Stimulated activated CD4-positive, alpha-beta T cell treated with anti-CD3 and anti-CD28 coated beads, Interleukin-15, amount 100 ng/mL, for 48 hours (primary cell): ENCODE measurements around the gene F8.
A peak's percentile ranks its signal among the peaks of the same experiment; 100 is the strongest.
"Not testable (repeated sequence)": the region's sequence is repeated elsewhere in the genome, so short reads cannot be mapped to it uniquely, and the experiment has no call there.

Experiments
- DNase-seq, 2 donors: peaks; one replicate each; pipeline ENCODE4 v3.0.0-alpha.2; 2020; ENCODE audit warnings: low read depth in 2 of 2

The F8 gene

DNA sequence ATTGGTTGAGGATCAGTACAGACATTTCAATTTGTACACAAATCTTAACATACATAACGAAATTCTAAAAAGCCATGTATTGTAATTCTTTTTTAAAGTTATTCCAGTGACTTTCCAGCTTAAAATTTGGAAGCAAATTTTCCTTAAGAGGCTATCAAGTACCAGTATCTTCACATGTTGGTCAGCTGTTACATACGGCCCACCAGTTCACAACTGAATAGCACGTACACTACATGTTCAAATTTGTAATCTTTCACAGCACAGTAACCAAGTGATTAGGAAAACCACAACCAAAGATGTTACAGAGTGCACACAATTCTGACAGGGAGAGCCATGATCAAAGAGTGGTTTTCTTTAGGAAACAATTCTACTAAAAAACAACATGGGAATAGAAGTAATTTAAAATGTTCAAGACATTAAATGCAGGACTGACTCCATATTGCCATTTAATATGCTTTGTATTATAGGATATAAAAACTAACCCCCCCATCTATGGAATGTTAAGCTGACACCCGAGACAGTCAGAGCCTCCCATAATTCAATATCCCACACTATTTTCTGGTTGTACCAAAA, 206.1 kb downstream of the F8 start:
- not testable (repeated sequence) for DNase-seq

DNA sequence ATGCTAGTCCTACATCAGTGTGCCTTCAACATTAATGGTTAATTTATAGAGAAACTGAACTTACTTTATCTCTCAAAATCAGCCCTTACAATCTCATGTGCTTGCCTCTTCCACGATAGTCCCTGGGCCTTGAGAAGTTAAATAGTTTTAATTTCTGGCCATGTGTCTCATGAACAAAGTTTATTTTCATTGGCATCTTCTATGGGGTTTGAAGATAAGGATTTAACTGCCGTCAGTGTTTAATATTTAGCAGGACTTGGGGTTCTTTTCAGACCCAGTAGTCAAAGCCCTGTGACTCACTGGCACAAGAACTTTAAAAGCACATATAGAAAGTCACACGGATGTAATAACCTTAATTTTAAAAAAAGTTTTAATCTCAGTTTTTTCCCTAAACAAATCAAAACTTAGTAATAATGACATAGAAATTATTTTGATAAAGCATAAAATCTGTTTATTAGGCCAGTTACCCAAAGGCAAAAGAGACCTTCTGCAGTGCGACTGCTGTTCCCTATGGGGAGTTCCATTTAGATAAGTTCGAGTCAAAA, 207.2 kb downstream of the F8 start:
- DNase-seq = no peak

DNA sequence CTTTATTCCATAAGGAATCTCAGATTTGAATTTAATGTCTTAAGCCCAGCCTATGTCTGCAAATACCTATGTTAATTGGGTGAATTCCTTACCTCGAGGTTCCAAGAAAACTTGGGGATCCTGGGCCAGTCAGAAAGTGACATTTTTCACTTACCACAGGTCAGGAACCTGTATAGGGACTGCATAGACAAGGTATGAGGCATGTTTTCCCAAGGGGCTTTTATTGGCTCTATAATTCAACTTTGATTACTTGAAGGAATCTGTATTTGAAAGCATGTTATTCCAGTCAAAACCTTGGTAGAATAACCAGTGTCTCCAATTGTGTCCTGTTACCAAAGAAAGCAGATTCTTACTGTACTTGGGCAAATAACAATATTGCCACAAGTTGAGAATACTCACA, 208.7 kb downstream of the F8 start:
- DNase-seq = no peak

DNA sequence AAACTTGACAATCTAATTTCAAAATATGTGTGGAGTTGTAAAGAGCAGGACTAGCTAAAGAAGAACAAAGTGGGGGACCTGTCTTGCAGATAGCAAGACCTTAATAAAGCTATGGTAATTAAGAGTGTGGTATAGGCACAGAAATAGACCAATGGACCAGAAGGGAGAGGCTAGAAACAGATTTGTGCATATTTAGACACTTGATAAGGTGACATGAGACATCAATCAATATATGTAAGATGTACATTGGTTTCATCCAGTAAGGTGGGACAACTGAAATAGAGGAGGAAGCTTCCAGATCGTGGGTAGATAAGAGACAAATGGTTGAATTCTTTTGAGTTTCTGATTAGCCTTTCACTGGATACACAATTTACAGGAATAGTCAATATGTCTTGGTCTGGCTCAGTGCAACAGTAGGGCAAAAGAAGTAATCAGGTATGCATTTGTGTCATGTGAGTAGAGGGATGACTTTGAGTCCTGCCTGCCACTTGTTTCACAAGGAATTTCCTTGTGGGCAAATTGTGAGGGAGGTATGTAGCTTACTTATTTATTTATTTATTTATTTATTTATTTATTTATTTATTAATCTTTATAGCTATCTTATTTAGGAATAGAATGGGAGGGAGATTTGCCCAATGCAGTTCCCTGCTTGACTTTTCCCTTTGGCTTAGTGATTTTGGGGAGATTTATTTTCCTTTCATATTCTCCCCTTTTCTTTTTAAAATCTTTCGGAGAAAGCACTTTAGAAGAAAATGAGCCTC, 210.0 kb downstream of the F8 start:
- no peak for DNase-seq

DNA sequence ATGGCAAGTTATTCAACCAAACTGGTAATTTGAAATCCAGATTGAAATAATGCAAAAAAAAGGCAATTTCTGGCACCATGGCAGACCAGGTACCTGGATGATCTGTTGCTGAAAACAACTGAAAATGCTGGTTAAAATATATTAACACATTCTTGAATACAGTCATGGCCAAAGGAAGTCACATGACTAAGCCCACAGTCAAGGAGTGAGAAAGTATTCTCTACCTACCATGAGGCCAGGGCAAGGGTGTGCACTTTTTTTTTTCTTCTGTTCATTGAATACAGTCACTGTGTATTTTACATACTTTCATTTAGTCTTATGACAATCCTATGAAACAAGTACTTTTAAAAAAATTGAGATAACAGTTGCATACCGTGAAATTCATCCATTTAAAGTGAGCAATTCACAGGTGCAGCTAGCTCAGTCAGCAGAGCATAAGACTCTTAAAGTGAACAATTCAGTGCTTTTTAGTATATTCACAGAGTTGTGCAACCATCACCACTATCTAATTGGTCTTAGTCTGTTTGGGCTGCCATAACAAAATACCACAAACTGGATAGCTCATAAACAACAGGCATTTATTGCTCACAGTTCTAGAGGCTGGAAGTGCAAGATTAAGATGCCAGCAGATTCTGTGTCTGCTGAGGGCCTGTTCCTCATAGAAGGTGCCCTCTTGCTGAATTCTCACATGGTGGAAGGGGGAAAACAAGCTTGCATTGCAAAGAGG, 212.4 kb downstream of the F8 start:
- DNase-seq = no peak

DNA sequence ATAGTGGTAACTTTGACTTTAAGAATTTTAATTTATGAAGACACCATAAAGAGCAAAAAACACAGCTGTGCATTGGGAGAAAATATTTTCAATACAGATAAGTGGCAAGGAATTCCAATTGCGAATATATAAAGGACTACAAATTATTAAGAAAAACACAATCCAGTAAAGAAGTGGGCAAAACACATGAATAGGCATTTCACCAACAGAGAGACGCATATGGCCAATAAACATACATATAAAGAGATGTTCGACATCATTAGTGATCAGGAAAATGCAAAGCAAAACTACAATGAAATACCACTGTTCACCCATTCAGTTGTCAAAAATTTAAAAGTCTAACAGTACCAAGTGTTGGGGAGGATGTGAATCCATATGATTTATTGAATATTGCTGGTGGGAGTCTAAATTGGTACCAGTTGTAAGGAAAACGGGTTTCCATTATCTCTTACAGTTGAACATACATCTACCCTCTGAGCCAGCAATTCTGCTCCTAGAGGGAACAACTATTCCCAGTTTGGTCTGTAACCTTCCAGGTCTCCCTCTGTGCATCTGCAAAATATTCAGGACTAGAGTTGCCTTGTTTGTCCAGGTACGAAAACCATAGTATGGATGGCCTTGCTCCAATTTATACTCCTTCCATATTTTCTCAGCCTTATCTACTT, 215.6 kb downstream of the F8 start:
- DNase-seq = no peak

DNA sequence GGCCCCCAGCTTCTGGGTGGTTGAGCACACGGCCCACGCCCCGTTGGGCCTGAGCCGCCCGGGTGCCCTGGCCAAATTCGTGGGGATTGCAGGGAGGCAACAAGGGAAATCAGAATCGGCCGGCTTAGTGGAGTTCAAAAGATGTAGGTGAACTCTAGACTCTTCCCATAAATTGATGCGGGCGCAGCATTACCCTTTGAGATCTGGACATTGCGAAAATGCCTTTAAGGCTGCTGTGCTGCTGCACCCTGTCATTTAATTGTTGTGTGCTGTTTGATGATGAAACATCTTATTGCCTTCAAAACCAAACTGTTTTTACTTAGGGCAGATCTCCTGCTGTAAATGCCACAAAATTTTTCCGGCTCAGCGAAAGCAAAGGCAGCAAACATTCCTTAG, 216.8 kb downstream of the F8 start:
- no peak for DNase-seq

DNA sequence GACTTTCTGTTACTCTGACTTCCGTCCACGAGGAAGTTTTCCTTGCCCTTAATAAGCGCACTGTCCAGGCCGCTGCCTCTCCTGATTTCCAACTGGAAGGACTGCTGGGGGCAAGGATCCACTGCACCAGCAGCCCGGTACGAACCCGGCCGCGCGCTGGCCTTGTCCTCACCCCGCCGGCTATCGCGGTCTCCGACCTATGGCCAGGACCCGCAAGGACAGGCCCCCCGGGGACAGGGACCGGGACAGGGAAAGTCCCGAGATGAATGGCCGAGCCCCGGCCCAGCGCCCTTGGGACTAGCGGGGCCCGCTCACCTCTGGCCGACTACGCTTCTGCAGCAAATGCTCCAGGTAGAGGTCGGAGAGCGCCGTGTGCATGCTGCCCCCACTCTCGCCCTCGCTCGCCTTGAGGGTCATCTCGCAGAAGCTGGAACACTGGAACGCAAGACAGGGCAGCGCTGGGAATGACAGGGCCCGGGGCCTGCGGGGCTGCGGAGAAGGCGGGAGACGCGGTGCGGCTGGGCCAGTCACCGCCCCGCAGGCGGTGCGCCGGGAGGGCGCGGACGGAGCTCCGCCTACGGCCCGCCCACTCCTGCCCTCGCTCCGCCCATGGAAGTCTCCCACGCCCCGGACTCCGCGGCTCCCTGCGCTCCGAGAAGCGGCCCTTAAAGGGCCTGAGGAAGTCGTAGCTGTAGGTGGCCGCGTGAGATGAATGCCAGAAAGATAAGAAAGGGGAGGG, 217.4 kb downstream of the F8 start, which contains the start of gene MPP1:
MPP1 (minus strand) TSS at position 529 of the 739 bp plus-strand sequence; CDS start at position 417, 112 bp downstream.
- DNase-seq = peak; percentile 30 to 57

DNA sequence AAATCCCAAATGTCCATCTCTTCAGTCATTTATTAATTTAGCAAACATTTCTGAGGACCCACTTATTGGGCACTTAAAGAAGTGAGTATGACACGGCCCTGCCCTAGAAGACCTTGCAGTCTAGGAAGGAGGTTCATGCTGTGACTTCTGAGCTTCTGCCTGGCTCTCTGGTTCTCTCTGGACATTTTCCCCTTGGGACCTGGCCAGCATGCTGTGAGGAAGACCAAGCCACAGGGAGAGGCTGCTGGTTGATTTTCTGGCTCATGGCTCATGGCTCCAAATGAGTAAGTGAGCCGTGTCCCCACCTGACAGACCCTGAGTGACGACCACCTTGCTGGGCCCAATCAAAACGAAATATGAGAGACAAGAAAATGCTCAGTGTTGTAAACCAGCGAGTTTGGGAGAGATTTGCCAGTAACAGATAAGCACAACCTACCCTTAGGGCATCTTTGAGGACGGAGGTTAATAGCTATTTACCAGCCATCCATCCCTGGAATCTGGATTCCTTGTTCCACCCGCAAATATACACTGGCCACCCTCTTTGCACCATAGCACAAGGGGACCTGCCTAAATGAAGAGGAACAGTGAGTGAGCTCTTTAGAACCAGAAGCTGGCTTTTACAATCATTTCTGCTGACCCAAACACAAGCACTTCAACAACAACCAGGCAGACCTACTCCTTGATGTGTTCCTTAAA, 218.1 kb downstream of the F8 start:
- DNase-seq = no peak

DNA sequence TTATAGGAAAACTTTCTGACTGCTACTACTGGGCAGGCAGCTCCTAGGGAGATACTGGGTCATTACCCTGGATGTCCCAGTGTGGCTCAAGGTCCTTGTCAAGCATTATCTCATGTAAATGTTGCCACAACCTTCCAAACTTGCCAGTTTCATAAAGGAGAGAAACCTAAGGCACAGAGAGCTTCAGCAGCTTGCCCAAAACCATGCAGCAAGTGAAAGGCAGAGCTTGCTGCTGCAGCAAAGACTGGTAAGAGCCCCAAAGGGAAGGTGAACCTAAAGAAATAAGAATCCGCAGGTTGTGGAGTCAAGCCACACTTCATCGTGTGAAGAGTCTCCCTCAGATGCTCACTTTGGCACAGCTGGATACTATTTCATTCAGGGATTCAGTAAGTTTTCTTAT, 219.6 kb downstream of the F8 start:
- DNase-seq = no peak

DNA sequence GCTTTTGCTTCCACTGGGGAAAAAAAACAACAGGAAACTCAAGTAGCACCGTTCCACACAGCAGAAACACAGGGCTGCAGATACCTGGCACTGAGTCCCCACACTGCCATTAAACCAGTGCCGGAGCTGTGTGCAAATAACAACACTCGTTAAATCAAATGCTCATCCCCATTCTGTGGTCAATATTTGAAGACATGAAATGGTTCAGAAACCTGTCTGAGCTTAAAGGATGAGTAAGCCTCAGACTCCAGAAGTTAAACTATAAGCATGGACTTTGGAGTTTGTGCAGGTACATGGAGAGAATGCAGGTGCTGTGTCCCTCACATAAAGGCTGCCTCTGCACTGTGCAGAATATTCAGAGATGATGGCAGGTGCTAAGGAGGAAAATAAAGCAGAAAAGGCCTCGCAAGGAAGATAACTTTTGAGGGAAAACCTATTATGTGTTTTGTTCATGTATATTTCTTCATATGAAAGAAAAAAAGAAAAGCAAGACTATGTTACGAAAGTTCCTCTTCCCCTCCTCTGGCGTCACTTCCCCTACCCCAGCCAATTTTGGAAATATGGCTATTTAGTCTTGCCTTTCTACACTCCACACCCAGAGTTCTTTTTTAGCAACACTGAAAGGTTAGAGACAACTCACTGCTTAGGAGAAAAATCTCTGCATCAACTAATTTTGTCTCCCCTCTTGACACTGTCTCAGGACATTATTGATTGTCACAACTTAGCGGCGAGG, 221.9 kb downstream of the F8 start:
- DNase-seq = no peak

DNA sequence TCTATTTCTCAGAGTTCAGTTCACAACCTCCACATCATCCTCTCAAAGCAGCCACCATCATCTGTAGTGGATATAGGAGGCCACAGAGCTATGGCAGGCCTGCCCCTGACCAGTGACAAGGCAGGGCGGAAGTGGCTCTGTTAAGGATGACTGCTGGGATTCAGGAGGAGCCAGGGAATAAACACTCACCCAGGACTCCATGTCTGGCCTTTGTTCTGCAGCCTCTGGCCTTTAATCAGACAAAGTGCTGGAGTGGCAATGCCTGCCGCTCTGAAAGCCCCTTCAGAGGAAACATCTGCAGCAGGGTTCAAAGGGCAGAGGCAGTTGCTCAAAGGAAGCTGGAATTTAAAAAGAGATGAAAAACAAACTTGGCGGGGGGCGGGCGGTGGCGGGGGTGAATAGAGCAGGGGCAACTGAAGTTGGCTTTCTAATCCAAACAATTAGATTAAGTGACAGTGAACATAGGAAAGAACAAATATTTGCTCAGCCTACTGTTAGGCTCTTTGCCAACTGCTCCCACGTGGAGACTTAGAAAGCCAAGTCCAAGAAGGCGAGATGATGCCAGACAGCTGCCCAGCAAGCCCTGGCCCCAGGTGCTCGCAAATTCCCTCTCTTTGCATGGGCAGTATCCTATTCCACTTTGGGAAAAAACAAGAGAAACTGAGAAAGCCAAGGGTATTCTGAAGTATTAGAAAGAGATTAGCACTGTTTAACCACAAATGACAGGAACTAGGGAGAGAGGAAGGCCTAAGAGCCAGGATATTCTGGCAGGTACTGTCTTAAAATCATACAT, 222.8 kb downstream of the F8 start:
- DNase-seq = no peak

DNA sequence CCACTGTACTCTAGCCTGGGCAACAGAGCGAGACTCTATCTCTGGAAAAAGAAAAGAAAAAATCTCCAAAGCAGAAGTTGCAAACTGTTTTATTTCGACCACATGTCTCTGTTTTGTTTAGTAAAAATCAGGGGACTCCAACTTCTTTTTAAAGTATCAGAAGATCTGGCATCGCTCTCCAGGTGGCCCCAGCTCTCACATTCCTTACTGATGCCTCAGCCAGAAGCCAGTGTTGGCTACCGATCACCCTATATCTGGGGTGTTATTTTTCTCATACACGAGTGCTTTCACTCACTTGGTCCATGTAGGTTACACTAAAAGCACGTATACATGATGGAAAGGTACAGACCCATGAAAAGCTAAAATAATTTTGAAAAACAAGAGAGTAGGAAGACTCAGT, 225.5 kb downstream of the F8 start:
- DNase-seq = no peak

DNA sequence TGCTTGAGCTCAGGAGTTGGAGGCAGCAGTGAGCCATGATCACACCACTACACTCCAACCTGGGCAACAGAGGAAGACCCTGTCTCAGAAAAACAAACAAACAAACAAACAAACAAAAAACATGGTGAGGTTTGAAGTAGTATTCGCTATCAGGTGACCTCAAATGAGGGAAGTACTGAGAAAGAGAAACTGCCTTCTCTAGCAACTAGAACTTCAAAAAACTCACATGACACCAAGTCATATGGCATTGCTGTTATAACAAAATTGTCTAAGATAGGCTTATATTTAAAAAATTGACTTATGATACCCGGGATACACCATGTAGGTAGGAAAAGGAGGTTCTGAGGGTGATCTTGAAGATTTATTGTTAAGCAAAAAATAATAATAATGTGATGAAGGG, 227.5 kb downstream of the F8 start:
- no peak for DNase-seq

DNA sequence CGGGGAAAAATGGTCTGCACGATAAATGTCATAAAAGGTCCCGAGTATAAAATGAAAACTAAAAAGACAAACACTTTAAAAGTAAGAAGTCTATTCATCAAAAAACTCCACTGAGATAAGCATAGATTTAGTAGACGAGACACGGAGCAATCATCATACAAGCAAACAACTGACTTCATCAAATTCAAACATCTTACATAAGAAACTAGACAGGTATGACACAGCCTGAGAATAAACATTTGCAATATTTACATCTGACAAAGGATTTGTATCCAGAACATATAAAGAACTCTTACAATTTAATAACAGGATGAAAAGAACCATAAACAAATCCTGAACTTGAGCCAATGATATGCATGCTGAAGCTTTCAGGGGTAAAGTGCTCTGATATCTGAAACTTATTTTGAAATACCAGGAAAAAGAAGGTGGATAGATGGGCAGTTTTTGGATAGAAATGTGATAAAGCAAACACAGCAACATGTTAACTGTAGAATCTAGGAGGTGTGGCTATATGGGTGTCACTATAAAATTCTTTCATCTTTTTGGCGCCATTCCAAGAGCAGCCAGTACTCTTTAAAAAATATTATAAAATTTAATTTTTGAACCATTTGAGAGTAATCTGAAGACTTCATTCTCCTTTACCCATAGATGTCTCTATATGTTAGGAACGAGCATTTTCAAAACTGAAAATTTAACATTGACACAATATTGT, 229.3 kb downstream of the F8 start:
- no peak for DNase-seq

DNA sequence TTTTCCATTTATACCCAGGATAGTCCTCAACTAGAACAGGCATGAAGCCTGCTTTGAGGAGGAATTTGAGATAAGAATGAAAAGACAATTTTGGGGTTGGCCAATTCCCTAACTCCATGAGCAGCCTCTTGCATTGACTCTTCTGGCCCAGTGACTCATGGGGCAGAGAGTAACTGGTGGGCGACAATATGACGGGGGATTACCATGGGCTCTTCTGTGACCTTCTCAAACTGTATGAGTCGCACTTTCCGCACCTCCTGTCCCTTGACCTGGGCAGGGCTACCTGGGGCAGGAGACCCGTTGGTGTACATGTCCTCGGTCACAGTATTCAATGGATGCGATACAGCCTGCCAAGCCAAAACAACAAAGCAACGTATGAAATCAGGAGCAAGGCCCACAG, 230.6 kb downstream of the F8 start:
- DNase-seq = no peak

DNA sequence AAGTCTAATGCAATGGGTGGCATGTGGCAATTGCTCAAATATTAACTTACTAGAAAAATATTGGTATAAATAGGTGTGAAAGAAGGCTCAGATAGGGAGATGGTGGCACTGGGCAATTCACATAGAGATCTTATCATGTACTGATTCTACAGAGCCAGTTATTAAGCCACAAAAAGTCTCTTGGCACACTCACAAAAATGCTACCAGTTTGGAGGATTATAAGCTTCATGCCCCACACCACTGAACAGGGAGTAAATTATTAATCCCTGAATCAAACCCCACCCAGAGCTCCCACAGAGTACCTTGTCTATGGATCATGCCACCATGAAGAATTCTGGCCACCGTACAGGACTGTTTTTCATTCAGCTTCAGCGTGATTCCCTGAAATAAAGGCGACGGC, 231.1 kb downstream of the F8 start:
- no peak for DNase-seq
